ENCODE measurements around the gene NOX4. TPM values are rescaled to one million over a fixed set of nuclear protein-coding genes. Genes with fewer than 3 reads are reported as not detected.

Gene NOX4
- not detected in 2 replicates for total RNA-seq (2013; cell fraction: nucleolus; rRNA removed)
- not detected in 2 replicates for total RNA-seq (2014; rRNA removed)
- not detected in 2 replicates for total RNA-seq (2014; rRNA removed; fragmentation: Illumina TruSeq; extraction: Trizol)
- not detected in 2 replicates for total RNA-seq (2021)
- polyA plus RNA-seq (2011; ENCODE audit: low read depth), result not detected
- polyA plus RNA-seq (2011; rRNA removed), result not detected in 2 replicates
- not detected in 2 replicates for polyA plus RNA-seq (2011; cell fraction: cytosol; rRNA removed)
- polyA plus RNA-seq (2011; cell fraction: nucleus; rRNA removed), result not detected in 2 replicates
- polyA plus RNA-seq (2012), result not detected in 2 replicates
- not detected in 2 replicates for polyA plus RNA-seq (2014; fragmentation: Illumina TruSeq; extraction: Trizol)
- polyA plus RNA-seq (2014; fragmentation: Nextera tagmentation; extraction: Ambion mirVana), result not detected
- polyA plus RNA-seq (2014; rRNA removed), result not detected in 2 replicates
- not detected for polyA plus RNA-seq (2016; fragmentation: Nextera tagmentation; extraction: Ambion mirVana)
- polyA minus RNA-seq (2011; rRNA and poly(A)+ RNA removed), result not detected in 2 replicates
- not detected in 2 replicates for polyA minus RNA-seq (2011; cell fraction: cytosol; rRNA and poly(A)+ RNA removed)
- polyA minus RNA-seq (2011; cell fraction: nucleus; rRNA and poly(A)+ RNA removed), result not detected in 2 replicates
- Bru-seq, nascent RNA, result percentile 0 among the genes with signal in this experiment
- BruChase-seq, experiment 1, labeled RNA remaining after a 6-hour chase, result percentile 0 among the genes with signal in this experiment
- BruChase-seq, experiment 2, labeled RNA remaining after a 2-hour chase, result percentile 1 among the genes with signal in this experiment
- long read RNA-seq, experiment 1, result 0 reads
- long read RNA-seq, experiment 2, result 0 reads

GRCh38 chr11:89490981-89491690 lies at the start of gene NOX4:
NOX4 (minus strand) TSS chr11:89491375; CDS start chr11:89491246, 129 bp downstream.
- POLR2A ChIA-PET, result no interaction called here
- Histone ChIP-seq H3K4me2 (ENCODE audit: control insufficient read depth, insufficient read depth) (no peak within 1 kb of the TSS), H3K9me3 (replicated peaks; ENCODE audit: control insufficient read depth, insufficient read depth, low read length) (no peaks in the 10 kb centered on the region), H3K9ac (ENCODE audit: control insufficient read depth, insufficient read depth, low read length) (no peak within 1 kb of the TSS), H3K79me2 (ENCODE audit: control insufficient read depth, insufficient read depth, low read length) (no peaks in the 10 kb centered on the region), H3K4me3 (no peak within 1 kb of the TSS), H3K27ac (ENCODE audit: control insufficient read depth, insufficient read depth) (no peak within 1 kb of the TSS), H4K20me1 (ENCODE audit: control insufficient read depth, insufficient read depth) (no peaks in the 10 kb centered on the region), H3K4me1 (ENCODE audit: control insufficient read depth, insufficient read depth, low read length) (no peaks in the 10 kb centered on the region), H3K36me3 (ENCODE audit: control insufficient read depth in 2 of 2, insufficient read depth in 2 of 2, low read length in 1 of 2) (no peaks in the 10 kb centered on the region), H2AFZ (ENCODE audit: control insufficient read depth, low read depth, low read length) (no peak within 1 kb of the TSS), H3K27me3 (replicated peaks in 1 of 2; ENCODE audit: control insufficient read depth in 2 of 2, insufficient read depth in 2 of 2, low read length in 1 of 2) (no peaks in the 10 kb centered on the region; a peak in 1 of 4 replicates)
- intact Hi-C loops (cut with micrococcal nuclease; ENCODE audit: unreplicated experiment) (no loop called here), in situ Hi-C loops (cut with MboI) (no loop called here)
- CTCF ChIA-PET, result interaction anchor here (1.6 kb wide), 1 partner anchor 10 kb away, joined by 3 read pairs; no protein-coding TSS in a partner anchor
- DNase-seq (ENCODE audit: low read depth, low spot score) (no peak), FAIRE-seq (no peak), ATAC-seq (no peak)
- SMC1A ChIA-PET (ENCODE audit: uncharacterized antibody, unreplicated experiment), result no interaction called here
- RAD21 ChIA-PET (ENCODE audit: unreplicated experiment), result no interaction called here
- TF ChIP-seq NR2C2 (IDR thresholded peaks at IDR 0.05; ENCODE audit: borderline replicate concordance, control insufficient read depth, insufficient read length, low read depth) (no peak), E2F4 (IDR thresholded peaks at IDR 0.05; ENCODE audit: low read depth, low read length) (no peak)
- BruUV-seq (replicated peaks), result no TSS peak
- WGBS (ENCODE audit: insufficient coverage, insufficient replicate concordance, low lambda C conversion rate, missing lambda C conversion rate), result 47% methylated on average over 50 of the region's 51 CpGs

All from GM12878 (cell line).